NCI-H1694 (cell line): Measurements from ENCODE around the gene A2M.
"Not testable (repeated sequence)": the region's sequence is repeated elsewhere in the genome, so short reads cannot be mapped to it uniquely, and the experiment has no call there.

Experiments
- DNase-seq: peaks from one replicate; lab custom pipeline; 2025; lab: John Stamatoyannopoulos, UW

A2M gene

GRCh38 chr12:9115731-9116559, at the start of gene A2M:
Gene A2M, minus strand, starts transcription at chr12:9115919. Its CDS starts 70 bp downstream, at chr12:9115849.
- no peak for DNase-seq

- DNase-seq, result no peak
Observed at GRCh38 chr12:9163392-9163791, 47.7 kb upstream of the A2M start.

DNA sequence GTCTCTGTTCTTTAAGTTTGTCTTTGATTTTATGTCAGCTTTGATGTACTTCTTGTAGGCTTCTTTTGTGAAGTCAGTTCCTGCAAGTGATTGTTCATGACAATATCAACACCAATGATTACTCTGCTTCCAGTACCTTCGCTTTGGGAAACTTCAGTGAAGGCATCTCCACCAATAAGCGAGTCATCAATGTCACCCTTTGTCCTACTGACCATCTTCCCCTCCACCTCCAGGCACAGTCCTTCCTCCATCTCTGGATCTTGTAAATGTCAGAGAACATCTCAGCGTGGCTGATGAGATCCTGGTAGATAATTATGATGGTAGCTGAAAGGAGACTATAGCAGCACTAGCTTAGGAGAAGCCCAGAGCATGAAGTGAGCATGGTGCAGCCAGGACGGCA, 40.4 kb upstream of the A2M start:
- DNase-seq, result no peak

DNA sequence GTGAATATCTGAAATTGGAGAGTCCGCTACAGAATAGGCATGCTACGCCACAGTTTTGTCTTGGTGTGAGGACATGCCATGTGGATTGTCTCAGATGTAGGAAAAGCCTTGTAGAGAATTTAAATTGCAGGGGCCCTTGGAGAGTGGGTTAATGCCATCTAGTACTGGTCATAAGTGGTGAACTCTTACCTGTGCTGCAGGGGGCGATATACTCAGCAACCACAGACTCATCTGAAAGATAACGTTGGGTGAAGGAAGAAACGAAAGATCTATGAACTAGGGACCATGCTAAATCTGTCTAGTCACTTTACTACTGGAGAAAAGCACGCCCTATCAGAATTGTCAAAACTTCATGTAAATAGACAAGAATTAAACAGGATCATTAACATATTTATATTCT, 33.7 kb upstream of the A2M start:
- DNase-seq, result no peak

GRCh38 chr12:9148926-9149325, 33.2 kb upstream of the A2M start:
- DNase-seq, result no peak

DNA sequence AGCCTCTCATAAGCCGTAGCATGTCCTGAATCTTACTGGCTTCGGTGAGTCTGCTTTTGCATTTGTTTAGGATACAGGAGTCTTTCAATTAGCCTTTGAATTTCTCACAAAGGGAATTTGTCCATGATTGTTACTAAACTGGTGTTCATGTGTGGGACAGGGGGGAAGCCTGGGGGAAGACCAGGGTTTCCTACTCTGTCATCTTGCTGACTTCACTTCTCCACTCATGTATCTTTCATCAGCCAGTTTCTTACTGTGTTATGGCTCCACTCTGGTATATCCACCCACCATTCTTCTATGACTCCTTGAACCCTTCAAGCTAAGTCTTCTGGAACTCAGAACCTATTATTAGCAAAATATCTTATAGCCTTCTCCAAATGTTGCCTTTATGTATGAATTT, 31.7 kb upstream of the A2M start:
- no peak for DNase-seq

GRCh38 chr12:9144730-9145106, 29.0 kb upstream of the A2M start:
- DNase-seq, result no peak

DNA sequence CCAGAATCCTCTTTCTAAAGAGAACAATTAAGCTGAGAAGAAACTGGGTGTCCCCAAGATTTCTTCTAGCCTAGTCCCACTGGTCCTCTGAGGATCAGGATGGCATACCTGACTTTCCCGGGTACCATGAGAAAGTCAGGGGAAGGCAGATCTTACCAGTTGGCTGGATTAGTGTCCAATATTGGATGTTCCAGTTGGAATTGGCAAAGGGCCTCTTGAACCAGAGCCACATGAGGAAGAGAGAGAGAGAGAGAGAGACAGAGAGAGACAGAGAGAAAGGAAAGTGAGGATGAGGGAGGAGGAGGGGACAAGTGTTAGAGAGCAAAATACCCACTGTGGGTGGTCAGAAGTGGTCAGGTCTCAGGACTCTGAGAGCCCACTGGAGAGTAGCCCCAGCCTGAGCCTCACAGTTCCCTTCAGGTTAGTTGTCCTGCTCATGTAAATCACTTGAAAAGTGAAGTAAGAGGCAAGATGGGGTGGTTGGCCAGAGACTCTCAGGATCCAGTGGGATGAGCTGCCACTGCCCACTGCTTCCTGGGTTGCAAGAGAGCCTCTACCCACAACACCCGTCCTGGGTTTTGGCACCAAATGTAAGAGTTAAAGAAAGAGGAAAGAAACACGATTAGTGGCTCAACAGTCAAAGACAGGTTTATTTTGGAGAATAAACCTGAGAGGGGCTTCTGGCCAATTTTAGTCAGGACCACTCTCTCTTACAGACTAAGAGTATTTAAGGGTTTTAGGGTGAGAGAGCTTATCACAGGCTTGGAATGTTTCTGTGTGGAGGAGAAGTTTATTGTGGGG, 28.4 kb upstream of the A2M start:
- no peak for DNase-seq

- DNase-seq, result no peak
Observed at GRCh38 chr12:9143137-9143536, 27.4 kb upstream of the A2M start.

DNA sequence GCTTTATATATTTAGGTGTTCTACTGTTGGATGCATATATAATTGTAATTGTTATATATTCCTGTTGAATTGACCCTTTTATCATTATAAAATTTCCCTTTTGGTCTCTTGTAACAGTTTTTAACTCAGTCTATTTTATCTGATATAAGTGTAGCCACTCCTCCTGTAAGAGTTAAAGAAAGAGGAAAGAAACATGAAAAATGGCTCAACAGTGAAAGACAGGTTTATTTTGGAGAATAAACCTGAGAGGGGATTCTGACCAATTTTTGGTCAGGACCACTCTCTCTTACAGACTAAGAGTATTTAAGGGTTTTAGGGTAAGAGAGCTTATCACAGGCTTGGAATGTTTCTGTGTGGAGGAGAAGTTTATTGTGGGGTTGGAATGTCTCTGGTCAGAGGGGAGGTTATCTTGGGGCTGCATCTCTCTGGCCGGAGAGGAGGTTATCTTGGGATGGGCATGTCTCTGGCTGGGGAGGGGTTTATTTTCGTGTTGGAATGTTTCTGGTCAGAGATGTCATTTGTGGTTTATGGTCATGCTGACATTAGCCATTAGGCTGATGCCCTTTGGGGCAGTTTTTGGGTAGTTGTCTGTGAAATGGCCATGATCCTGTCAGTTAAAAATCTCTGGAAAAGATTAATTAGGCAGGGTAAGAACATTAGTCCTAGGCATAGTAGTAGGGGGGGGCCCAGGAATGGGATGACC, 24.0 kb upstream of the A2M start:
- not testable (repeated sequence) for DNase-seq

- no peak for DNase-seq
Observed at GRCh38 chr12:9135903-9136310, 20.2 kb upstream of the A2M start.

DNA sequence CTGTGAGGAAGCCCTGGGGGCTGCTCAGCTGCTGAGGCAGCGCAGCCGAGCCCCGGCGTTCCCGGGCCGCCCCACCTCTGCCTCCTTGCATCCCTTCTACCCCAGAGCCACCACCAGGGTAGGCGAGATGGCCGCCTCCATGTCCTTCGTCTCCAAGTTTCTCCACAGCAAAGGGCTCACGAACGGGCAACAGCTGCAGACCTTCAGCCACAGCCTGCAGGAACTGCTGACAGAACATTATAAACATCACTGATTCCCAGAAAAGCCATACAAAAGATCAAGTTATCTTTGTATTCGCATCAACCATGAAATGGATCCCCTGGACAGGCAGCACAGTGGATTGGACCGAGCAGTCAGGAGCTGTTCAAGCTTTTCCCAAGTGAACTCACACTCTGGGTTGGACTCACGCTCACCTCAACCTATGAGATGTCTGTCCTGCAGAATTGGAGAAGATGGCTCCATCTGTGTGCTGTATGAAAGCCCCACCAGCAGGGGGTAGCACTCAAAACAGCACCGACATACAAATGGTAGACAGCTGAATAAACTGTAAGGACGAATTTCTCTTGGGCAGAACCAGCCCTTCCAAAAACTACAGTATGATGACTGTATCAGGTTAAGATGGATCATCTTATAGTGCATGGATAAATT, 19.4 kb upstream of the A2M start:
- DNase-seq, result no peak

- DNase-seq, result no peak
Observed at GRCh38 chr12:9133216-9133916, 17.6 kb upstream of the A2M start.

- no peak for DNase-seq
Observed at GRCh38 chr12:9132008-9132535, 16.4 kb upstream of the A2M start.

GRCh38 chr12:9130244-9130643, 14.5 kb upstream of the A2M start:
- DNase-seq, result no peak

- DNase-seq, result no peak
Observed at GRCh38 chr12:9127936-9128663, 12.4 kb upstream of the A2M start.

DNA sequence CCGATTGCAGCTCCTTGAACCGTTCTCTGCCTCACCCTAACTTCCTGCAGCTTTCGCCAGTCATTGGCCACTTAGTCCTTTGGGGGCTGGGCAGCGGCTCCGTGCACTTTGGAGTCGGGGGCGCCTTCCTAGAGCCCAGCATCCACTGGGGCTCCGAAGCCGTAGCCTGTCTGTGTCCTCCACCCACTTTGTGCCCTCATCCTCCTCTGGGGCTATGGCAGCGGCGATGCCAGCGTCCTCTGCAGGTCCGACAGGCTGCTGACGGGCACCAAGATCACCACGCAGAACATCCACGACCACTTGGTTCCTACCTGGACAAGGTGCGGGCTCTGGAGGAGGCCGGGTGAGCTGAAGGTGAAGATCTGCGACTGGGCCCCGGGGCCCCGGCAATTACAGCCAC, 11.8 kb upstream of the A2M start:
- DNase-seq, result no peak

GRCh38 chr12:9124383-9125031, 8.8 kb upstream of the A2M start:
- no peak for DNase-seq

DNA sequence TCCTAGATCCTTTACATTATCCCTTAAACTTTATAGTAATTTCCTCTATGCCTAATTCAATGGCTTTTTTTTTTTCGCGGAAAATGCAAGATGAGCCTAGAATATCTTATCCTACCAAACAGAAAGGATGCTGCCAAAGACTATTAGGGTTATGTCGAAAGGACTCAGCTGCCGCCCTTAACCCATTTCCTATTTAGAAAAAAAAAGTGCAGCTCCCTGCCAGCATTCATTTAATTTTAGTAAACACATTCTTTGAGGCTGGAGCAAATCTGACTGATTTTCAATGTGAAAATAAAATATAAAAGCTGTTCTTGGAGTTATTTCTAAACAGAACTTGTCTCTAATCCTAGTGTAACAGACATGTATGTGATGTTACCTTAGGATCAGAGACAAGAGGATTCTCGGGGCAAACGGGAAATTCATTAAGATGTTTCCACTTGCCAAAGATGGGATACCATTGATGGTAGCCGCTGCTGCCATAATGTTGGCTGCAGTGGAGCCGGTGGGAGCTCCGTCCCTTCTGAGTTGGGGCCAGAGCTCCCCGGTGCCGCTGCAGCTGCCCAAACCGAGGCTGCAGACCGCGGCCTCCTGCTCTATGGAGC, 8.2 kb upstream of the A2M start:
- no peak for DNase-seq
